Muscle of back (tissue), 11 donors: ENCODE measurements around the gene RASSF1. TPM values are rescaled to one million over a fixed set of nuclear protein-coding genes. Genes with fewer than 3 reads are reported as not detected.
"Not testable (repeated sequence)": the region's sequence is repeated elsewhere in the genome, so short reads cannot be mapped to it uniquely, and the experiment has no call there.

Experiments used
- DNase-seq, 3 donors: peaks; one replicate each; pipeline versions ENCODE4 v3.0.0 to v3.0.0-alpha.2; 2013
- polyA plus RNA-seq, 10 donors: library from polyadenylated mRNA; unstranded; fragments of 120-200 nt; gene quantifications; one replicate each; pipeline ENCODE4 v1.2.1, GENCODE V29; 2013; ENCODE audit not compliant: insufficient read length in 10 of 10

RASSF1 gene
- polyA plus RNA-seq, 10 donors = 31.3 to 43.2 (median 34.4) TPM

- no peak for DNase-seq
Observed at GRCh38 chr3:50289130-50289529, 51.5 kb downstream of the RASSF1 start.

DNA sequence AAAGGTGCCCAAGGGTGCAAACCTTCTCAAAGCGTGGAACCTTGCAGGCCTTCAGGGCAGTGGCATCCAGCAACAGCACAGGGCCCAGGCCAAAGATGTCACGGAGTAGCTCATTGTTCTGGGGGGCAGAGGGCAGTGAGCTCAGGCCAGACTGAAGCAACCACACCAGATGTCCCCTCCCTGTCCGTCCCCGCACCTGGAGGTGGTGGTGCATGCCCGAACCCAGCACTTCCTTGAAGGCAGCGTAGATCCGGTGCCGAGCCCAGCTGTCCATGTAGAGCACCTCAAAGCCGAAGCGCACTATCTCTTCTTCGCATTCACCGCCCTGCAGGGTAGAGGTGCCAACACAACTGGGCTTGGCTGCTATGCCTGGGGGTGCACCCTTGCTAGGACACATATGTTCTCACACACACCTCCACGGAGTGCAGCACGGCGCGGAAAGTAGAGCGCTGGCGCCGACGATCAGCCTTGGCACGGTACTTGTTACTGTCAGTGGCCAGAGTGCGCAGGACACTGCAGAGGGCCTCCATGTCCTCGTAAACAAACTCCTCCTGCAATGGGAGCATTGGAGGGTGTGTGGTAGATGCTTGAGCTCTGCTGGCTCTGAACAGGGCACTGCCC lies 52.1 kb downstream of the RASSF1 start:
- DNase-seq = no peak

- DNase-seq = no peak
Observed at GRCh38 chr3:50287262-50287661, 53.4 kb downstream of the RASSF1 start.

DNA sequence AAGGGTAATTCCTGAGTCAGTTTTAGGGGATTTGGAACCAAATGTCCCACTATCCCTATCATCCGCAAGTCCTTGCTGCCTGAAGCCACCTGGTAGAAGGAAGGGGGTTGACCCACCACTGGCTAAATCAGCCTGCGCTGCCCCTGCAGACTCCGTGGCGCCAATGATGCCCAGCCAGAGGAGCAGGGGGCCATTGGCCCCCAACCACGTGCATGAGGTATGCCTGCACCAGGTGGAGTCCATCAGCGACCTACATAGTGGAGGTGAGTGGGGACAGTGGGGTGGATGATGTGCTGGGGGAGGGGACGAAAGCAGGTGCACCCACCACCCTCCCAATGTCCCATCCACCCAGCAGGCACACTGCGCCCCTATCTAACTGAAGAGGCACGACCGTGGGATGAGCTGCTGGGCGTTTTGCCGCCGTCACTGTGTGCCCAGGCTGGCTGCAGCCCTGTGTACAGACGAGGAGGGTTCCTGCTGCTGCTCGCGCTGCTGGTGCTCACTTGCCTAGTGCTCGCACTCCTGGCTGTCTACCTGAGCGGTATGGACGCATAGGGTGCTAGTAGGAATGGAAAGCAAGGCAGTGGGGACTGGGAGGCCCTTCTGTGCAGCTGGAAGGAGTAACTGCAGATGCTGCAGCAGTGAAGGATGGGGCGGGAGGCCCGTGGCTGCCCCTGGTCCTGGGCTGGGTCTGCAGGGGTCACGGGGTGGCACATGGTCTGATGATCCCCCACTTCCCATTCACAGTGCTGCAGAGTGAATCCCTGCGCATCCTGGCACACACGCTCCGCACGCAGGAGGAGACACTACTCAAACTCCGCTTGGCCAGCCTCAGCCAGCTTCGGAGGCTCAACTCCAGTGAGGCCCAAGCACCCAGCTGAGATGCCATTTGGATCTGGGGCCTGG lies 54.1 kb downstream of the RASSF1 start:
- no peak for DNase-seq

GRCh38 chr3:50284121-50284520 lies 56.5 kb downstream of the RASSF1 start:
- not testable (repeated sequence) for DNase-seq

Other genes with a start within 250 kb of the RASSF1 start
- gene SEMA3F, start 185.5 kb downstream of the RASSF1 start, polyA plus RNA-seq = 10 to 100 TPM in 9 of 10 donors, 1 to 10 TPM in 1; 9.5 to 38.2 (median 11.4) TPM
- under 1 TPM in 1 of 10 donors, not detected in 9; 0.31 TPM for gene GNAT1, start 149.2 kb downstream of the RASSF1 start, polyA plus RNA-seq
- 1 to 10 TPM in 9 of 10 donors, under 1 TPM in 1; 0.98 to 4.6 (median 2.4) TPM for gene SLC38A3, start 135.6 kb downstream of the RASSF1 start, polyA plus RNA-seq
- 100 to 1,000 TPM; 160 to 205 (median 182) TPM for gene GNAI2, start 104.6 kb downstream of the RASSF1 start, polyA plus RNA-seq
- gene SEMA3B, start 71.7 kb downstream of the RASSF1 start, polyA plus RNA-seq = 10 to 100 TPM; 25.1 to 59.2 (median 42.0) TPM
- gene LSMEM2, start 61.7 kb downstream of the RASSF1 start, polyA plus RNA-seq = 10 to 100 TPM; 13.8 to 39.2 (median 30.1) TPM
- 10 to 100 TPM; 32.0 to 54.6 (median 50.2) TPM for gene IFRD2, start 48.4 kb downstream of the RASSF1 start, polyA plus RNA-seq
- gene HYAL3, start 41.4 kb downstream of the RASSF1 start, polyA plus RNA-seq = 1 to 10 TPM; 1.2 to 2.4 (median 1.9) TPM
- gene NAA80, start 41.4 kb downstream of the RASSF1 start, polyA plus RNA-seq = 1 to 10 TPM; 4.8 to 7.2 (median 6.3) TPM
- 1 to 10 TPM; 1.0 to 3.6 (median 2.0) TPM for gene HYAL1, start 37.3 kb downstream of the RASSF1 start, polyA plus RNA-seq
- 10 to 100 TPM; 29.1 to 52.0 (median 36.9) TPM for gene HYAL2, start 18.1 kb downstream of the RASSF1 start, polyA plus RNA-seq
- gene TUSC2, start 12.6 kb downstream of the RASSF1 start, polyA plus RNA-seq = 10 to 100 TPM; 14.3 to 20.2 (median 15.9) TPM
- gene ZMYND10, start 4.9 kb upstream of the RASSF1 start, polyA plus RNA-seq = 1 to 10 TPM in 4 of 10 donors, under 1 TPM in 6; 0.60 to 1.7 (median 0.93) TPM
- gene NPRL2, start 9.9 kb upstream of the RASSF1 start, polyA plus RNA-seq = 10 to 100 TPM; 16.9 to 23.2 (median 18.9) TPM
- gene CYB561D2, start 10.0 kb upstream of the RASSF1 start, polyA plus RNA-seq = 10 to 100 TPM in 1 of 10 donors, 1 to 10 TPM in 9; 5.9 to 10.2 (median 7.0) TPM
- 10 to 100 TPM; 18.5 to 30.8 (median 23.4) TPM for gene TMEM115, start 18.7 kb upstream of the RASSF1 start, polyA plus RNA-seq
- gene CACNA2D2, start 162.8 kb upstream of the RASSF1 start, polyA plus RNA-seq = 10 to 100 TPM in 1 of 10 donors, 1 to 10 TPM in 9; 3.6 to 11.0 (median 5.7) TPM
- 10 to 100 TPM; 13.1 to 21.5 (median 16.8) TPM for gene C3orf18, start 226.9 kb upstream of the RASSF1 start, polyA plus RNA-seq
- 10 to 100 TPM; 14.3 to 18.4 (median 16.2) TPM for gene HEMK1, start 228.7 kb upstream of the RASSF1 start, polyA plus RNA-seq